Ishikawa (cell line): Measurements from ENCODE around the gene FMN2.

ENCODE experiments used
- CEBPB ChIP-seq: IDR thresholded peaks from 2 replicates; pipeline ENCODE4 v1.6.1; 2012
- CREB1 ChIP-seq: IDR thresholded peaks from 2 replicates; pipeline ENCODE4 v1.6.1; 2012; ENCODE audit warnings: low read depth
- EGR1 ChIP-seq: IDR thresholded peaks from 2 replicates; pipeline ENCODE4 v1.6.1; 2012
- EP300 ChIP-seq: IDR thresholded peaks from 2 replicates; pipeline ENCODE4 v1.6.1; 2012; ENCODE audit warnings: borderline replicate concordance
- FOXM1 ChIP-seq: IDR thresholded peaks from 2 replicates; pipeline ENCODE4 v1.6.1; 2012; ENCODE audit warnings: low read depth, borderline replicate concordance
- NFIC ChIP-seq: IDR thresholded peaks from 2 replicates; pipeline ENCODE4 v1.6.1; 2012
- RAD21 ChIP-seq: IDR thresholded peaks from 2 replicates; pipeline ENCODE4 v1.6.1; 2012; ENCODE audit warnings: low read depth
- TAF1 ChIP-seq: IDR thresholded peaks from 2 replicates; pipeline ENCODE4 v1.6.1; 2012; ENCODE audit warnings: low read depth, mild to moderate bottlenecking
- TCF12 ChIP-seq: IDR thresholded peaks from 2 replicates; pipeline ENCODE4 v1.6.1; 2012; ENCODE audit warnings: low read depth
- TEAD4 ChIP-seq: IDR thresholded peaks from 2 replicates; pipeline ENCODE4 v1.6.1; 2012
- YY1 ChIP-seq: IDR thresholded peaks from 2 replicates; pipeline ENCODE4 v1.6.1; 2012; ENCODE audit warnings: low read depth
- ZBTB7A ChIP-seq: IDR thresholded peaks from 2 replicates; pipeline ENCODE4 v1.6.1; 2012; ENCODE audit warnings: low read depth
- TF ChIP-seq, protein P1 (sequence below): IDR thresholded peaks from 2 replicates; pipeline ENCODE4 v1.6.1; 2012
- TF ChIP-seq, protein P2 (sequence below): IDR thresholded peaks from 2 replicates; pipeline ENCODE4 v1.6.1; 2012
- TF ChIP-seq, protein P3 (sequence below): IDR thresholded peaks from 2 replicates; pipeline ENCODE4 v1.6.1; 2012; ENCODE audit warnings: low read depth, mild to moderate bottlenecking

Gene FMN2

DNA sequence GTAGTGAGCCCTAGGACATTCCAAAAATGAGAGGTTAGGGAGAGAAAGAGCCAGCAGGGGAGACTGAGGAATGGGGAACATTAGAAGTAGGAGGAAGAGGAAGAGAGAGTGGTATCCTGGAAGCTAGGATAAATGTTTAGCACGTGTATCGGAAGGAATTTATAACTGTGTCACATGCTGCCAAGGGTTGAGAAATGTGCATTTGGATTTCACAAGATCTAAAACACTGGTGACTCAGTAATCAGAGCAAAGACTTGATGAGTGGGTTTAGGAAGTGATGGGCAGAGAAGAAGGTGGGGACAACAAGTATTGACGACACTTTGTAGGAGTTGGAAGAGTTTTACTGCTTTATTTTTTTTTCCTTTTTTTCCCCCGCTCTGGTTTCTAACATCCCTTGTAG, 193.9 kb downstream of the FMN2 start:
- no peak for TF ChIP-seq EP300
- no peak for TF ChIP-seq CEBPB
- TF ChIP-seq, protein P1, sequence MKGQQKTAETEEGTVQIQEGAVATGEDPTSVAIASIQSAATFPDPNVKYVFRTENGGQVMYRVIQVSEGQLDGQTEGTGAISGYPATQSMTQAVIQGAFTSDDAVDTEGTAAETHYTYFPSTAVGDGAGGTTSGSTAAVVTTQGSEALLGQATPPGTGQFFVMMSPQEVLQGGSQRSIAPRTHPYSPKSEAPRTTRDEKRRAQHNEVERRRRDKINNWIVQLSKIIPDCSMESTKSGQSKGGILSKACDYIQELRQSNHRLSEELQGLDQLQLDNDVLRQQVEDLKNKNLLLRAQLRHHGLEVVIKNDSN, result no peak
- no peak for TF ChIP-seq TAF1
- TF ChIP-seq NFIC, result no peak
- TF ChIP-seq YY1, result no peak
- no peak for TF ChIP-seq ZBTB7A
- no peak for TF ChIP-seq TCF12
- TF ChIP-seq, protein P2, sequence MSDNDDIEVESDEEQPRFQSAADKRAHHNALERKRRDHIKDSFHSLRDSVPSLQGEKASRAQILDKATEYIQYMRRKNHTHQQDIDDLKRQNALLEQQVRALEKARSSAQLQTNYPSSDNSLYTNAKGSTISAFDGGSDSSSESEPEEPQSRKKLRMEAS, result no peak
- TF ChIP-seq, protein P3, sequence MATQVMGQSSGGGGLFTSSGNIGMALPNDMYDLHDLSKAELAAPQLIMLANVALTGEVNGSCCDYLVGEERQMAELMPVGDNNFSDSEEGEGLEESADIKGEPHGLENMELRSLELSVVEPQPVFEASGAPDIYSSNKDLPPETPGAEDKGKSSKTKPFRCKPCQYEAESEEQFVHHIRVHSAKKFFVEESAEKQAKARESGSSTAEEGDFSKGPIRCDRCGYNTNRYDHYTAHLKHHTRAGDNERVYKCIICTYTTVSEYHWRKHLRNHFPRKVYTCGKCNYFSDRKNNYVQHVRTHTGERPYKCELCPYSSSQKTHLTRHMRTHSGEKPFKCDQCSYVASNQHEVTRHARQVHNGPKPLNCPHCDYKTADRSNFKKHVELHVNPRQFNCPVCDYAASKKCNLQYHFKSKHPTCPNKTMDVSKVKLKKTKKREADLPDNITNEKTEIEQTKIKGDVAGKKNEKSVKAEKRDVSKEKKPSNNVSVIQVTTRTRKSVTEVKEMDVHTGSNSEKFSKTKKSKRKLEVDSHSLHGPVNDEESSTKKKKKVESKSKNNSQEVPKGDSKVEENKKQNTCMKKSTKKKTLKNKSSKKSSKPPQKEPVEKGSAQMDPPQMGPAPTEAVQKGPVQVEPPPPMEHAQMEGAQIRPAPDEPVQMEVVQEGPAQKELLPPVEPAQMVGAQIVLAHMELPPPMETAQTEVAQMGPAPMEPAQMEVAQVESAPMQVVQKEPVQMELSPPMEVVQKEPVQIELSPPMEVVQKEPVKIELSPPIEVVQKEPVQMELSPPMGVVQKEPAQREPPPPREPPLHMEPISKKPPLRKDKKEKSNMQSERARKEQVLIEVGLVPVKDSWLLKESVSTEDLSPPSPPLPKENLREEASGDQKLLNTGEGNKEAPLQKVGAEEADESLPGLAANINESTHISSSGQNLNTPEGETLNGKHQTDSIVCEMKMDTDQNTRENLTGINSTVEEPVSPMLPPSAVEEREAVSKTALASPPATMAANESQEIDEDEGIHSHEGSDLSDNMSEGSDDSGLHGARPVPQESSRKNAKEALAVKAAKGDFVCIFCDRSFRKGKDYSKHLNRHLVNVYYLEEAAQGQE, result no peak
- TF ChIP-seq RAD21, result no peak
- TF ChIP-seq TEAD4, result no peak
- TF ChIP-seq CREB1, result no peak
- no peak for TF ChIP-seq EGR1
- TF ChIP-seq FOXM1, result no peak

DNA sequence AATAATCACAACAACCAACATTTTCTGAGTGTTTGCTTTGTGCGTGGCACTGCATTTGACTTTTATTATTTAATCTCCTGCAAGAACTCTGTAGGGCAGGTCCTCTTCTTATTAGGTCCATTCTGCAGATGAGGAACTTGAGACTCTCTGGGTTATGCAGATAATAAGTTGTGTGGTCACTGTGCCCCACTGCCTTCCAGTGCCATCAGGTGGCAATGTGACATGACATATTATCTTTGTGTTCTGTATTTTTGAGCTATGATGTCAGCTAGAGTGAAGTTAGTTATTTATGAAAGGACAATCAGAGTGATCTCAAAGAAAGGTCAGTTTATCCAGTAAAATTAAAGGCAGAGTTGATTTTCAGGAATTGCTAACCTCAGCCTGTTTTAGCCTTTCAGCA, 196.0 kb downstream of the FMN2 start:
- TF ChIP-seq RAD21 (no peak), FOXM1 (no peak), EP300 (no peak), ZBTB7A (no peak), YY1 (no peak), EGR1 (no peak), TAF1 (no peak), TCF12 (no peak), NFIC (no peak), CREB1 (no peak), TEAD4 (no peak), CEBPB (no peak)
- TF ChIP-seq, protein P2, result no peak
- TF ChIP-seq, protein P1, result no peak
- TF ChIP-seq, protein P3, result no peak

DNA sequence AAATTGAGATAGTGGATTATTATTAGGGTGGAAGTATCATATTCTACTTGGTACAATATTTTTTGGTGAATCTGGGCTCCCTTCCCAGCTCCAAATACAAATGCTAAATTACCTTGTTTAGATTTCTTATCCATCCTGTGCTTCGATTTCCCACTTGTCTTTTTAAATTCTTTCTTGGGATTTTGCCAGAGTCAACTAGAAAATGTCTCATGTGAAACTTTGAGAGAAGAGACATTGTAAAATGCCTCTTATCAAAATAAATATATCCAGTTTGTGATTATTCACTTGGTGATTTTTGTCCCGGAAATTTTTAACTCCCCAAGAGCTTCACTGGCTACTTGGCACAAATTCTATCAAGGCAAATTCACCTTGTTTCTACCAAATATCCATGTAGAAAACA, 202.0 kb downstream of the FMN2 start:
- no peak for TF ChIP-seq NFIC
- no peak for TF ChIP-seq RAD21
- TF ChIP-seq, protein P2, result no peak
- TF ChIP-seq EP300, result no peak
- no peak for TF ChIP-seq TCF12
- TF ChIP-seq, protein P3, result no peak
- no peak for TF ChIP-seq TEAD4
- no peak for TF ChIP-seq EGR1
- no peak for TF ChIP-seq CEBPB
- TF ChIP-seq YY1, result no peak
- no peak for TF ChIP-seq FOXM1
- TF ChIP-seq ZBTB7A, result no peak
- TF ChIP-seq CREB1, result no peak
- TF ChIP-seq, protein P1, result no peak
- TF ChIP-seq TAF1, result no peak

DNA sequence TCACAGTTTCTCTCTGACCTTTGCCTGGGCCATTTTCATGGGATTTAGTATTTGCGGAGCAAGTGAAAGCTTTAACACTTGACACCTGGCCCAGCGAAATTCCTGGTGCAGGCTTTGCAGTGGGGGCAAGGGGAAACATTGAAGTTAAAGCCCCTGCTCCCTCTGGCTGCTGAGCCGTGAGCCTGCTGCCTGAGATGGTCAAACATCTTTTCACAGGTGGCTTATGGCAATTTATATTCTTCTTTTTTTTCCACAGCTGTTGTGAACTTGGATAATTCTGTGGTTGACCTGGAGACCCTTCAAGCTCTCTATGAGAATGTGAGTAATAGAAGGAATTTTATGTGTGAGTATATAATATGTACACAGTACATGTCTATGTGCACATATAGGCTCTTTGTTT, 202.9 kb downstream of the FMN2 start:
- TF ChIP-seq, protein P3, result no peak
- TF ChIP-seq RAD21 (no peak), ZBTB7A (no peak), CREB1 (no peak), TEAD4 (no peak), YY1 (no peak), EP300 (no peak), EGR1 (no peak), NFIC (no peak), FOXM1 (no peak), TCF12 (no peak), CEBPB (no peak), TAF1 (no peak)
- TF ChIP-seq, protein P2, result no peak
- TF ChIP-seq, protein P1, result no peak
